ENCODE data around the gene FGF14. TPM values are rescaled to one million over a fixed set of nuclear protein-coding genes. Genes with fewer than 3 reads are reported as not detected.

FGF14 gene
- total and polyA plus RNA-seq, 9 donors, result 0.06 to 4.8 (median 0.60) TPM; not detected in 2

GRCh38 chr13:102326381-102327118 lies 75.3 kb downstream of the FGF14 start:
- intact Hi-C loops (cut with DNase I), result no loop called here

GRCh38 chr13:102325321-102325720 lies 76.5 kb downstream of the FGF14 start:
- TF ChIP-seq EP300 (IDR thresholded peaks at IDR 0.05) (no peak), POLR2A (IDR thresholded peaks at IDR 0.05) (no peak), CTCF (IDR thresholded peaks at IDR 0.05) (no peak)
- no peaks in the 10 kb centered on the region for H3K36me3 ChIP-seq
- 54 to 67% (median 59%) methylated on average over 5 of the region's 5 CpGs for WGBS, 3 donors
- H3K9me3 ChIP-seq, result no peaks in the 10 kb centered on the region
- H3K27ac ChIP-seq, result no peak overlapping the region
- DNase-seq, result no peak
- no peak overlapping the region for H3K4me3 ChIP-seq
- no peaks in the 10 kb centered on the region for H3K27me3 ChIP-seq
- intact Hi-C loops (cut with DNase I), result no loop called here
- no peaks in the 10 kb centered on the region for H3K4me1 ChIP-seq (ENCODE audit: insufficient read depth)

More at GRCh38 chr13:102326381-102327118, 75.3 kb downstream of the FGF14 start:
- TF ChIP-seq EP300 (IDR thresholded peaks at IDR 0.05) (no peak), POLR2A (IDR thresholded peaks at IDR 0.05) (no peak), CTCF (IDR thresholded peaks at IDR 0.05) (no peak)
- Histone ChIP-seq H3K4me3 (no peak overlapping the region), H3K27me3 (no peaks in the 10 kb centered on the region), H3K4me1 (ENCODE audit: insufficient read depth) (no peaks in the 10 kb centered on the region), H3K27ac (no peak overlapping the region), H3K9me3 (no peaks in the 10 kb centered on the region), H3K36me3 (no peaks in the 10 kb centered on the region)
- 45 to 49% (median 47%) methylated on average over 2 of the region's 2 CpGs for WGBS, 3 donors
- no peak for DNase-seq

GRCh38 chr13:102323505-102323904 lies 78.3 kb downstream of the FGF14 start:
- no peaks in the 10 kb centered on the region for H3K4me1 ChIP-seq (ENCODE audit: insufficient read depth)

GRCh38 chr13:102323012-102323411 lies 78.8 kb downstream of the FGF14 start:
- H3K36me3 ChIP-seq, result no peaks in the 10 kb centered on the region
- intact Hi-C loops (cut with DNase I), result no loop called here
- no peak for TF ChIP-seq POLR2A (IDR thresholded peaks at IDR 0.05)
- TF ChIP-seq CTCF (IDR thresholded peaks at IDR 0.05), result no peak
- TF ChIP-seq EP300 (IDR thresholded peaks at IDR 0.05), result no peak
- H3K27me3 ChIP-seq, result no peaks in the 10 kb centered on the region
- no peaks in the 10 kb centered on the region for H3K4me1 ChIP-seq (ENCODE audit: insufficient read depth)
- WGBS, 3 donors, result 94 to 98% (median 96%) methylated on average over 1 of the region's 1 CpG
- no peak for DNase-seq
- H3K9me3 ChIP-seq, result no peaks in the 10 kb centered on the region
- no peak overlapping the region for H3K4me3 ChIP-seq
- no peak overlapping the region for H3K27ac ChIP-seq

More at GRCh38 chr13:102323505-102323904, 78.3 kb downstream of the FGF14 start:
- intact Hi-C loops (cut with DNase I), result no loop called here
- DNase-seq, result no peak
- no peak overlapping the region for H3K27ac ChIP-seq
- TF ChIP-seq POLR2A (IDR thresholded peaks at IDR 0.05) (no peak), EP300 (IDR thresholded peaks at IDR 0.05) (no peak), CTCF (IDR thresholded peaks at IDR 0.05) (no peak)
- H3K9me3 ChIP-seq, result no peaks in the 10 kb centered on the region
- H3K36me3 ChIP-seq, result no peaks in the 10 kb centered on the region
- no peak overlapping the region for H3K4me3 ChIP-seq
- H3K27me3 ChIP-seq, result no peaks in the 10 kb centered on the region
- WGBS, 3 donors, result 40 to 70% (median 57%) methylated on average over 1 of the region's 1 CpG
